Muscle of arm (tissue), 14 donors: ENCODE results near the gene SFT2D2. TPM values are rescaled to one million over a fixed set of nuclear protein-coding genes. Genes with fewer than 3 reads are reported as not detected.
"Not testable (repeated sequence)": the region's sequence is repeated elsewhere in the genome, so short reads cannot be mapped to it uniquely, and the experiment has no call there.

Experiments
- DNase-seq: peaks from one replicate; pipeline ENCODE4 v3.0.0-alpha.2; 2013
- long read RNA-seq, 11 donors: transcript quantifications; one replicate each; lab custom pipeline, GENCODE V29; 2026
- polyA plus RNA-seq, 12 donors: library from polyadenylated mRNA; unstranded; fragments of 120-200 nt; gene quantifications; one replicate each; pipeline ENCODE4 v1.2.1, GENCODE V29; 2013; ENCODE audit not compliant: insufficient read length in 12 of 12

SFT2D2 gene
- polyA plus RNA-seq = 10 to 100 TPM in 6 of 12 donors, 1 to 10 TPM in 5, not detected in 1; 7.1 to 14.3 (median 10.6) TPM
- long read RNA-seq, donor 1, full-length matches to known transcripts = 2 of 2 reads
- long read RNA-seq, donor 1, partial matches to known transcripts = 0 of 2 reads
- long read RNA-seq, donor 1, other reads (novel, unspliced or antisense) = 0 of 2 reads
- long read RNA-seq, donor 2 = 0 reads
- long read RNA-seq, donor 3 = 0 reads
- long read RNA-seq, donor 4 = 0 reads
- long read RNA-seq, donor 5, full-length matches to known transcripts = 3 of 3 reads
- long read RNA-seq, donor 5, partial matches to known transcripts = 0 of 3 reads
- long read RNA-seq, donor 5, other reads (novel, unspliced or antisense) = 0 of 3 reads
- long read RNA-seq, donor 6, full-length matches to known transcripts = 1 of 1 reads
- long read RNA-seq, donor 6, partial matches to known transcripts = 0 of 1 reads
- long read RNA-seq, donor 6, other reads (novel, unspliced or antisense) = 0 of 1 reads
- long read RNA-seq, donor 7 = 0 reads
- long read RNA-seq, donor 8 = 0 reads
- long read RNA-seq, donor 9, full-length matches to known transcripts = 2 of 2 reads
- long read RNA-seq, donor 9, partial matches to known transcripts = 0 of 2 reads
- long read RNA-seq, donor 9, other reads (novel, unspliced or antisense) = 0 of 2 reads
- long read RNA-seq, donor 10, full-length matches to known transcripts = 4 of 4 reads
- long read RNA-seq, donor 10, partial matches to known transcripts = 0 of 4 reads
- long read RNA-seq, donor 10, other reads (novel, unspliced or antisense) = 0 of 4 reads
- long read RNA-seq, donor 11, full-length matches to known transcripts = 2 of 2 reads
- long read RNA-seq, donor 11, partial matches to known transcripts = 0 of 2 reads
- long read RNA-seq, donor 11, other reads (novel, unspliced or antisense) = 0 of 2 reads

DNA sequence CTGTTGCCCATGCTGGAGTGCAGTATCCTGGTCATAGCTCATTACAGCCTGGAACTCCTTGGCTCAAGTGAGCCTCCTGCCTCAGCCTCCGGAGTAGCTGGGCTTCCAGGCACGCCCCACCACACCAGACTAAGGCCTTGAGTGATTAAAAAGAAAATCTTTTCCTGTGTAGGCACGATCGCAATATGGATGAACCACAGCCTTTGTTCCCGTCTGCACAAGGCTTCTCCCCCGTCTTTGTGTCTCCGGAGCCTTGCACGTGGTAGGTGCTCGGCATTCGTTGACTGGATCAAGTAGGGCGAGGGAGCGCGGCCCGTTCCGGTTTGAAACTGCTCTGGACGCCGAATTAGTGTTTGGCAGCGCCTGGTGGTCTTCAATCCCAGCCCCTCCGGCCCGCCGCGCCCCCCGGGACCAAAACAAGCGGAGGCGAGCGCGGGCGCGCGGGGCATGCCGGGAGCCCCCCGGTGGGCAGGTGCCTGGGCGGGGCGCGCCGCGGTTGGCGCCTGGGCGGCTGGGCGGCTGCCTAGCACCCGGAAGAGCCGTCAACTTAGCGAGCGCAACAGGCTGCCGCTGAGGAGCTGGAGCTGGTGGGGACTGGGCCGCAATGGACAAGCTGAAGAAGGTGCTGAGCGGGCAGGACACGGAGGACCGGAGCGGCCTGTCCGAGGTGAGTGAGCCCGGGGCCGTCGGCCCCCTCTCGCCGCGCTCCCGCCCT lies at the start of gene SFT2D2:
SFT2D2 (plus strand) TSS at position 529 of the 715 bp plus-strand sequence; CDS start at position 605, 76 bp downstream.
- DNase-seq = peak; percentile 75

DNA sequence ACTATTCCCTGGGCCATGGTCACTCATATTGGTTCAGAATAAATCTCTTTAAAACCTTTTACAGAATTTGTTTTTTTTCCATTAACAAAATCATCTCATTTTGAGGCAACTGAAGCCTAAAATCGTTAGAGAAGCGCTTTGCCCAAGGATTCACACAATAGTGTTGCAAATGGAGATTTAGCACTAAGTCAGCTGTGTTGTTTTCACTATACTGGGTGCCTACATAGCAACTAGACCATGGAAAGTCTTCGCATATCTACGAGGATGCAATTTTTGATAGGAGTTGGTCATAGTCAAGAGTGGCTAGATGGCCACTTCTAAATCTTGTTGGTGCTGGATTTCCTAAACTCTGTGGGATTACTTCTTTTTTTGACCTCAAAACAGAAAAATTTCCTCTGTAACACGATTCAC lies 47.6 kb upstream of the SFT2D2 start:
- DNase-seq = no peak

DNA sequence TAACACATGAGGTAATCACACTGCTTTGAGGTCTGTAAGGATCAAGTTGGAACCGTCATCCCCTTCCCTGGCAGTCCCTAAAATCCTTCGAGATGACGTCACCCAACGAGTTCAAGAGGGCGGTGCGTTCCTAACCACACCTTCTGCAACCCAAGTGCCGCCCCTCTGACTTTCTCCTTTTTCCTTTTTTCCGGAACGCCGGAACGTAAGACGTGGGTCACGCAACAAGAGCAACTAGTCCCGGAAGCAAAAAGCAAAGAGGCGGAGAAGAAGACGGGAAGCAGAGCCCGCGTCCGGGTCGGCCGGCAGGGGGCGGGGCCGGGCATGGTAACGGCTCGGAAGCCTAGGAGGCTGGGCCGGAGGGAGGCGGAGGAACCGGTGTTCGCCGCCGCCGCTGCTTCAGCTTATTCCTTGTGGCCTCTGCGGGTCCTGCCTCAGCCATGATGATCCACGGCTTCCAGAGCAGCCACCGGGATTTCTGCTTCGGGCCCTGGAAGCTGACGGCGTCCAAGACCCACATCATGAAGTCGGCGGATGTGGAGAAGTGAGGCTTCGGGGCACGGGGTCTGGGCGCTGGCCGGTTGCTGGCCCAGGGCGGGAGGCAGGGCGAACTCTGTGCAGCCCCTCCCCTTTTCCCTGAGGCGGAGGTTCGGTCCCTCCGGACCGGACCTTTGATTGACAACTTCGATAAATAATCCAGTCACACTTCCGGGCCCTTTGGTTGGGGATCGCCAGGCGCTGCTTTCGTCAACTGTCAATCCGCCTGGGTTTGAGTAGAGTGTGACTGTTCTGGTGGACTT lies 47.0 kb upstream of the SFT2D2 start, which contains the start of gene TIPRL:
TIPRL (plus strand) TSS at position 325 of the 800 bp plus-strand sequence; CDS start at position 441, 116 bp downstream.
- peak; percentile 97 for DNase-seq

DNA sequence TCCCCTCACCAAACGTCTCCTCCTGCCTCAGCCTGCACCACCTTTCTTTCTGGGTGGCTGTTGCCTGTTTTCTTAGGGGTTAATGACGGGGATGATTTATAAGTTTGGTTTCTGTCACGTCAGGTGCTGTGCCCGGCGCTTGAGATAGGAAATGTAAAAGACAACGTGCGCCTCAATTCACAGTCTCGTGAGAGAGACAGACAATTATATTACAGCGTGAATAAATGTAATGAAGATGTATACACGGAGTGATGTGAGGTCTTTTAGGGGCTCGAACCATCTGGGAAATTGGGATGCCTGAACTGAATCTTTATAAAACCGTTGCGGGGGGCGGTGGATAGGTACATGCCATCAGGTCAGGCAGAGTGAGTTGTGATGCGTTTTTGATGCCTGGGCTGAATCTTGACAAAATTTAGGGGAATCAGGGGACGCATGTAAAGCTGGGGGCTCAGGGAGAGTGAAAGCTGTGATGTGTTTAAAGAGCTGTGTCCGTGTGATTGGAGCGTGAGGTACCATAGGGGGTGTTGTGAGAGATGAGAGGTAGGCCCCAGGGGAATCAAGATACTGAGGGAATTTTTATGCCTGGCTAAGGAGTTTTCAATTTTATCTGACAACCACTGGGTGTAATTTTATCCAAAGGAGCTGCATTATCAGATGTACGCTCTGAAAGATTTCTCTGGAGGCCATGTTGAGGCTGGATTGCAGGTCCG lies 46.2 kb upstream of the SFT2D2 start:
- DNase-seq = peak; percentile 17

DNA sequence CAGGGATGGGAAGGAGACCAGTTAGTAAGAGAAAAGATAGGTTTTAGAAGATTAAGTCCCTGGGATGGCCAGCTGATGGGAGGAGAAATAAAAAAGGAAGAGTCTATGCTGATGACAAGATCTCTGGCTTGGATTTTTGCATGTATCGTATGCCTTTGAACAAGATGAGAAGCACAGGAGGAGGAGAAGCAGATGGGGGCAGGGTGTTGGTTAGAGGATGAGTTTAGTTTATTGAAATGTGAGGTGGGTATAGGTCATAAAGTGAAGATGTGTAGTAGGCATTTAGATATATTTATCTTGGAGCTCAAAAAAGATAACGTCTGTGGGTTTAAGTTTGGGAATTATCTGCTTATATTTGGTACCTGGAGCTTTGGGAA lies 45.7 kb upstream of the SFT2D2 start:
- no peak for DNase-seq

DNA sequence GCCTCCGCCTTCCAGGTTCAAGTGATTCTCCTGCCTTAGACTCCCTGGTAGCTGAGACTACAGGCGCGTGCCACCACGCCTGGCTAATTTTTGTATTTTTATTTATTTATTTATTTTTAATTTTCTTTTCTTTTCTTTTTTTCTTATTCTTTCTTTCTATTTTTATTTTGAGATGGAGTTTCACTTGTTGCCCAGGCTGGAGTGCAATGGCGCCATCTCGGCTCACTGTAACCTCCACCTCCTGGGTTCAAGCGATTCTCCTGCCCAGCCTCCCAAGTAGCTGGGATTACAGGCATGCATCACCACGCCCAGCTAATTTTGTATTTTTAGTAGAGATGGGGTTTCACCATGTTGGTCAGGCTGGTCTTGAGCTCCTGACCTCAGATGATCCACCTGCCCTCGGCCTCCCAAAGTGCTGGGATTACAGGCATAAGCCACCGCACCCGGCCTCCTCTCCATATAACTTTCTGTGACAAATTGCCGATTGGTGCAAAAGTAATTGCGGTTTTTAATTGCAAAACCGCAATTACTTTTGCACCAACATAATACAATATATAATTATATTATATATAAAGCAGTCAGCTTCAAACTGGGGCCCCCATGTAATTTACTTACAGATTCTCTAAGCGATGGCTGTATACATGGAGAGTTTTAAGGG lies 44.6 kb upstream of the SFT2D2 start:
- DNase-seq = not testable (repeated sequence)

DNA sequence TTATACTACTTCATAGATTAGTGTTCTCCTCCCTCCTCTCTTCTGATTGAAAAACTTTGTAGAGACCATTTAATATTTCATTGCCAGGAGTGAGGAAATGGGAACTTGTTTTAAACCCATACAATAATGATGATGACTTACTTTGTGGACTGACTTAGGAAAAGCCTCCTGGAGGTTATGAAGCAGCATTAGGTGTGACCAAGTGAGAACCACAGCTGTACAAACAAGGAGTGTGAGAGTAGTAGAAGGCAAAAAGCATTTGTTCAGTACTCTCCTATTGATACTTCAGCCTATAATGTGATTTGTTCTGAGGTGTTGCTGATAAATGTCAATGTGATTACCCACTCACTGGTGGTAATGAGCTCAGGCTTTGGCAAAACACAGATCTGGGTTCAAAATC lies 38.6 kb upstream of the SFT2D2 start:
- DNase-seq = no peak

DNA sequence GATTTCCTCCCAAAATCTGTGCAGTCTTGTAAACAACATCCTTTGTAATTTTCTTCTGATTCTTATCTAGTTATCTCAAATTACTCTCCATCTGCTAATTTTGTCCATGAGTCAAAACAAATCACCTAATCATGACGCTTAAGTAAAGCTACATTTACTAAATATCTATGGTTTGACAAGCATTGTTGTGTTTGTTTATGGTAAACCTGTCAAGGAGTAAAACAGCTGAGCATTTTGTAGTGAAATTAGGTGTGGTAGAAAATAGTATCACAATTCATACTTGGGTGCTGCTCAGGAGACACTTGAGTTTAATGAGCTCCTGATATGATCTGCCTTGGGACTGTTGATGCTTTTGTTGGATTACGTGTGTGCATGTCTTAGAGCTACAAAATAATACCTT lies 35.4 kb upstream of the SFT2D2 start:
- no peak for DNase-seq

DNA sequence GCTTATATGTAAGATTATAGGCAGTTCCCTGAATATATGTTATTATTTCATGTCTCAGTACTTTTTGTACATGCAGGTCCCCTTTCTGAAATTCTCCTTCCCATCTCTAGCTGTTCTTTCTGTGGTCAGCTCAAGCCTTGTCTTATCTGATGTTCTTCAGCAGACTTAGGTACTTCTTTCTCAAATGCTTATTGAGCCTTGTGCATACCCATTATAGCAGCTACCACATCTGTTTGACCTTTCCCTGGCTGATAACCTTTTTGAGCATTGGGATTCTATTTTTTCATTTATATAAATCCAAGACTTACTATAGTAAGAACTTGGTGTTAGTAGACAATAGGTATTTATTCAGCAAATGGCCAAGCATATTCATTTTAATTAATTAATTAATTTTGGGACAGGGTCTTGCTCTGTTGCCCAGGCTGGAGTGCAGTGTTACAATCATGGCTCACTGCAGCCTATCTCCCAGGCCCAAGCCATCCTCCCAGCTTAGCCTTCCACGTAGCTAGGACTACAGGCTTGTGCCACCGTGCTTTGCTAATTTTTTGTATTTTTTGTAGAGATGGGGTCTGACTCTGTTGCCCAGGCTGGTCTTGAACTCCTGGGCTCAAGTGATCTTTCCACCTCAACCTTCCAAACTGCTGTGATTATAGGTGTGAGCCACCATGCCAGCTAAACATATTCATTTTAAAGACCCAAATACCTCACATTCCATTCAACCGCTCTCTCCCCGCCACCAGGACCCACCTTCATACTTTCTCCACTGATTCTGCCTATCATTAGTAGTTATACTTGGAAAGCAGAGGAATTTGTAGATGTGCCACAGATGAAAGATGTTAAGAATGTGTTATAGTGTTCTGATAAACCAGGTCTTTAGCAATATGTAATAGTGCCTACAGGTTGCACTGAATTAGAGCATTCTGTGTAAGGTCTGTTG lies 30.3 kb upstream of the SFT2D2 start:
- no peak for DNase-seq

DNA sequence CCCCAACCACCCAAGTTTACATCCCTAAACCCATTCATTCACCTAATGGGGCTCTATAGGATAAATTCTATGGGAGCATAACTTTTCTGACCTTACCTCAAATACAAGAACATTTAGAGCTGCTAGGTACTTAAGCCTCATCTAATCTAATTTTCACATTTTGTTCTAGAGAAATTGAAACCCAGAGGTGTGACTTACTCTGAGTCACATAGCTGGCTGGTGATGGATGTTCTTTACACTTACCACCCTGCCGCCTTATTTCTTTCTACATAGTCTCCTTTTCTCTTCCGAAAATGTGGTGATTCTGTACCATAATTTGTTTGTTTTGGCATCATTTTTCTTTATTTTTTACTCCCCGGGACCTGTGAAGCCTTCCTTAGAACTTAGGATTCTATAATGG lies 26.7 kb upstream of the SFT2D2 start:
- no peak for DNase-seq

DNA sequence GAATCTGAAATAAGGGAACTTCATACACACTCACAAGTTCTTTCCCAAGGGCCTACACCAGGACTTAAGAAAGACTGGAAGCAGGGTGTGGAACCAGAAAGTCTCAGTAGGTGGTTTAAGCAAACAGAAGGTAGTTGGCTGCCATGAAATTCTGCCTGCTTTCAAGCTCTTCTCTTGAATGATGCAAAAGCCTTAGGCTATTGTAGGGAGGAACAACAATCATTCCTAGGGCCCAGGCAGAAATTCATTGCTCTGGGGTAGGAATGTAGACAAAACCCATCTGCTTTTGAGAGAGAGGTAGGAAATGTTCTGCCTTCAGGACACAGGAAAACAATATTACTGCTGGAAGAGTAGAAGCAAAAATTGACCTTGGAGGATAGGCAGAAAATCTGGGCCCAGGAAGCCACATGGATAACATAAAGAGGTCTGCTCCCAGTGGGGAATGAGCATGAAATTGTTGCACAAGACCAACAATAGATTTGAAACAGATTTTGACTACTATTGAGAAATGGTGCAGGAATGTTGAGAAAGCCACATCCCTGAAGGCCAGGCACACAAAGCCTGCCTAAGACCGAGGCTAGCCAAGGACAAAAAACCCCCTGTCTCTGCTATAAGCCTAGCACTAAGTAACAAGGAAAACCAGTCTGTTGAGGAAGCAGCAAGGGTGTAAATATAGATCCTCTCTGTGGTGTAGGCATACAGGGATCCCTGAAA lies 22.7 kb upstream of the SFT2D2 start:
- no peak for DNase-seq

DNA sequence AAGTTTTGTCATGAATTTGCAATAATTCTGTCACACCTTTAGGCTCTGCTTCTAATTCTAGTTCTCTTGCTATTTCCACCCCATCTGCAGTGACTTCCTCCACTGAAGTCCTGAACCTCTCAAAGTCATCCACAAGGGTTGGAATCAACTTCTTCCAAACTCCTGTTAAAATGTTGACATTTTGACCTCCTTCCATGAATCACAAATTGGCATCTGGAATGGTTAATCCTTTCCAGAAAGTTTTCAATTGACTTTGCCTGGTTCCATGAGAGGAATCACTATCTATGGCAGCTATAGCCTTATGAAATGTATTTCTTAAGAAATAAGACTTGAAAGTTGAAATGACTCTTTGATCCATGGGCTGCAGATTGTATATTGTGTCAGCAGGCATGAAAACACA lies 19.7 kb upstream of the SFT2D2 start:
- DNase-seq = no peak

DNA sequence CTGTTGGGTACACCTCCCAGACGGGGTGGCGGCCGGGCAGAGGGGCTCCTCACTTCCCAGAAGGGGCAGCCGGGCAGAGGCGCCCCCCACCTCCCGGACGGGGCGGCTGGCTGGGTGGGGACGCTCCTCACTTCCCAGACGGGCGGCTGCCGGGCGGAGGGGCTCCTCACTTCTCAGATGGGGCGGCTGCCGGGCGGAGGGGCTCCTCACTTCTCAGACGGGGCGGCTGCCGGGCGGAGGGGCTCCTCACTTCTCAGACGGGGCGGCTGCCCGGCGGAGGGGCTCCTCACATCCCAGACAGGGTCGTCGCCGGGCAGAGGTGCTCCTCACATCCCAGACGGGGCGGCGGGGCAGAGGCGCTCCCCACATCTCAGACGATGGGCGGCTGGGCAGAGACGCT lies 18.1 kb upstream of the SFT2D2 start:
- DNase-seq = not testable (repeated sequence)

DNA sequence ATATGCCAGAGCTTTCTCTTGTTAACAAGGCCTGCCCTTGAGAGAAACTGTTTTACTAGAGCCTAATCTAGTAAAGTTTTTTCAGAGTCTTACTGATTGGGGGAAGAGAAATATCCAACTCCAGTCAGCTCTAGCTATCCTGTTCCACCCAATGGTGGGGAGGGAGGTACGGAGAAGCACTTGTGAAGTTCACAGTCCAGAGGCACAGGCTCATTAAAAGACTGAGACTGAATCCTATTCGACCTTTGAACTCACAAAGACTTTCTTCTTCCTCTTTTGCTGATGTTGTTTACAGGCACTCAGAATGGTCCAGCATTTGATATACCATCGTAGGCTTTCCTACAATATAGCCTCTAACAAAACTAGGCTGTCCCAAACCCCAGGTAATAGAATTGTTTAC lies 15.5 kb upstream of the SFT2D2 start:
- DNase-seq = no peak

DNA sequence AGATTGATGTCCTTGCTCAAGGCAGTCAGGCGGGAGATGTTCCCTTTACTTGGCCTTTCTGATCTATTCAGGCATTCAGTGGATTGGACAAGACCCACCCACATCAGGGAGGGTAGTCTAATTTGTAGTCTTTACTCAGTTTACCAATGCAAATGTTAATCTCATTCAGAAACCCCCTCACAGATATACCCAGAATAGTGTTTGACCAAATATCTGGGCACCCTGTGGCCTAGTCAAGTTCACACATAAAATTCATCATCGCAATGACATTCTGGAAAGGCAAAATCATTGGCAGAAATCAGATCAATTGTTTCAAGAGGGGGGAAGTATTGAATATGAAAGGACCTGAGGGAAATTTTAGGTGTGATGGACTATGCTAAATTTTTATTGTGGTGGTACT lies 12.5 kb upstream of the SFT2D2 start:
- DNase-seq = no peak

DNA sequence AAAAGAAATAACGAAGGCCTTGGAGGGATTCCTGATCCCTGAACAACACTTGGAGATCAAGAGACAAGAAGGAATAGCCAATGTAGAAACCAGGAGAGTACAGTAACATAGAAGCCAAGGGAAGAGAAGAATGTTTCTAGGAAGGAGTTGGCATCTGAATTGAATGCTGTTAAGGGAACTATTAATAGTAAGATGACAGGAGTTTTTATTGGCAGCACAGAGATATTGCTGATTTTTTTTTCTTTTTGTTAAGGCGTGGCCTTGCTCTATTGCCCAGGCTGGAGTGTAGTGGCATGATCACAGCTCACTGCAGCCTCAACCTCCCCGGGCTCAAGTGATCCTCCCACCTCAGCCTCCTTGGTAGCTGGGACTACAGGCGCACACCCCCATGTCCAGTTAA lies 9.6 kb upstream of the SFT2D2 start:
- DNase-seq = no peak

DNA sequence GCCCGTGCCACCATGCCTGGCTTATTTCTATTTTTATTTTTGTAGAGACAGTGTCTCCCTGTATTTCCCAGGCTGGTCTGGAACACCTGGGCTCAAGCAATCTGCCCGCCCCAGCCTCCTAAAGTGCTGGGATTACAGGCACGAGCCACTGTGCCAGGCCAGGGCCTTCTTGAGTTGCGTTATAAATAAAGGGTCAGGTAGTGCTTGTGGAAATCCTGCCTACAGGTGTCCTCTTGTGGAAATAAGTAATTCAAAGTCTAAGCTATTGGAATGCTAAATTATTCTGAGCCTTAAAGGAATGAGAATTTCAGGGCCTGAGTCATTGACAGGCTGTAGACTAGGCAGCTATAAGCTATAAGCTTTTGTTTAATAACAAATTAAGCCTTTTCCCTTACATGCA lies 8.1 kb upstream of the SFT2D2 start:
- DNase-seq = no peak

DNA sequence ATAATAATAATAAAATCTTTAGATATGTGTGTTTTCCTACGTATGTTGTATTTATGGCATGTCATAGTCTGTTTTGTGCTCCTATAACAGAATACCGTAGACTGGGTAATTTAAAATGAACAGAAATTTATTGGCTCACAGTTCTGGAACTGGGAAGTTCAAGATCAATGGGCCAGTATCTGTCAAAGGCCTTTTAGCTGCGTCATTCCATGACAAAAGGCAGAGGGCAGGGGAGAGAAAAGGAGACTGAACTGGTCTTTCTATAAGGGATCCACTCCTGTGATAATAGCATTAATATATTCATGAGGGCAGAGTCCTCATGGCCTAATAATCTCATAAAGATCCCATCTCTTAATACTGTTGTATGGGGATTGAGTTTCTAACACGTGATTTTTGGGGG lies 7.1 kb upstream of the SFT2D2 start:
- no peak for DNase-seq
